Retinal pigment epithelial cell (primary cell): Measurements from ENCODE around the gene NEO1.

Source experiments
- DNase-seq: peaks from one replicate; pipeline ENCODE4 v3.0.0-alpha.2; 2010; ENCODE audit warnings: low read depth
- H3K4me3 ChIP-seq: 2 replicates; pipeline ENCODE4 v1.5.1; 2011; ENCODE audit warnings: mild to moderate bottlenecking, low read length, control low read depth, moderate library complexity
- TF ChIP-seq, protein P1 (sequence below): conservative IDR thresholded peaks from 2 replicates; pipeline ENCODE4 v1.5.1; 2011; ENCODE audit warnings: low read depth, low read length, control low read depth, inconsistent platforms

NEO1 gene

DNA sequence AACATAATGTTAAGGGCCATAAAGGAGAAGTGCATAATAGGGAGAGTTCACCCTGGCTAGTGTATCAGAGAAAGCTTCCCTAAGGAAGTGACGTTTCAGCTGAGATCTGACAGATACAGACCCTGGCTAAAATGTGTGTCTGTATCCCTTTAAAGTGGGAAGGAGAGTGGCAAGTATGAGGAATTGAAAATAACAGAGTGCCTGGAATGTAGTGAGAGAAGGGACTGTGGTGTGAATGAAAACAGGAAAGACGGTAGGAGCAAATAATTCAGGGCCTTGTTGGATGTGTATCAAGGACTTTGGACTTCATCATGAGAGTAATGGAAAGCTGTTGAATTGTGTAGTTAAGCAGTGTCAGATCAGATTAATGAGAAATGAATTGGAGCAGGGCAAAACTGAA, 30.5 kb downstream of the NEO1 start:
- TF ChIP-seq, protein P1, sequence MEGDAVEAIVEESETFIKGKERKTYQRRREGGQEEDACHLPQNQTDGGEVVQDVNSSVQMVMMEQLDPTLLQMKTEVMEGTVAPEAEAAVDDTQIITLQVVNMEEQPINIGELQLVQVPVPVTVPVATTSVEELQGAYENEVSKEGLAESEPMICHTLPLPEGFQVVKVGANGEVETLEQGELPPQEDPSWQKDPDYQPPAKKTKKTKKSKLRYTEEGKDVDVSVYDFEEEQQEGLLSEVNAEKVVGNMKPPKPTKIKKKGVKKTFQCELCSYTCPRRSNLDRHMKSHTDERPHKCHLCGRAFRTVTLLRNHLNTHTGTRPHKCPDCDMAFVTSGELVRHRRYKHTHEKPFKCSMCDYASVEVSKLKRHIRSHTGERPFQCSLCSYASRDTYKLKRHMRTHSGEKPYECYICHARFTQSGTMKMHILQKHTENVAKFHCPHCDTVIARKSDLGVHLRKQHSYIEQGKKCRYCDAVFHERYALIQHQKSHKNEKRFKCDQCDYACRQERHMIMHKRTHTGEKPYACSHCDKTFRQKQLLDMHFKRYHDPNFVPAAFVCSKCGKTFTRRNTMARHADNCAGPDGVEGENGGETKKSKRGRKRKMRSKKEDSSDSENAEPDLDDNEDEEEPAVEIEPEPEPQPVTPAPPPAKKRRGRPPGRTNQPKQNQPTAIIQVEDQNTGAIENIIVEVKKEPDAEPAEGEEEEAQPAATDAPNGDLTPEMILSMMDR = no peak
- H3K4me3 ChIP-seq = no peak overlapping the region
- no peak for DNase-seq

DNA sequence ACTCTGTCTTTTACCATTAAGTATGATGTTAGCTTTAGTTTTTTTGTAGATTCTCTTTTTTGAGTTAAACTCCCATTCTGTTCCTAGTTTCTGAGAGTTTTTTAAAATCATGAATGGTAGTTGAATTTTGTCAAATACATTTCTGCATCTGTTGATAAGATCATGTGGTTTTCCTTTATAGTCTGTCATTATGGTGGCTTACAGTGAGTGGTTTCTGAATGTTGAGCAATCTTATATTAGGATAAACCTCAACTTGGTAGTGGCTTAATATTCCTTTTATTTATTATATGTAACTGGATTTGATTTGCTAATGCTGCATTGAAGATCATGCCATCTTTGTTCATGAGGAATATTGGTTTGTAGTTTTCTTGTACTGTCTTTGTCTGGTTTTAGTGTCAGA, 34.8 kb downstream of the NEO1 start:
- TF ChIP-seq, protein P1 = no peak
- no peak for DNase-seq
- no peak overlapping the region for H3K4me3 ChIP-seq

DNA sequence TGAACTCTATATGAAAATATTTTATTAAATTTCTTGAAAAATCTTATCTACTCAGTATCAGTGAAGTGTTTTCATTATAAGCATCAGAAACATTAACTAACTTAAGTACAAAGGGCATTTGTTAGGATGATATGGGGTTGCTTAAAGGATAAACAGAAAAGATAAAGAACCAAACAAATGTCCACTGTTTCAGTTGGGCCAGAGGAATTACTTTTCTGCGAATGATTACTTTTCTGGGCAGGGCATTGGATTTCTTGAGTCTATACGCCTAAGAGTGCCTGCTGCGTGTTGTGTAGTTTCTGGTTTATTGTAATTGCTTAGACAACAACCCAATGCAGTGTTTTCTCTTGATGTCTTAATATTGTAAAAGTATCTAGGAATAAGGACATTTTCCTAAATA, 52.8 kb downstream of the NEO1 start:
- no peak for DNase-seq
- H3K4me3 ChIP-seq = no peak overlapping the region
- TF ChIP-seq, protein P1 = no peak

DNA sequence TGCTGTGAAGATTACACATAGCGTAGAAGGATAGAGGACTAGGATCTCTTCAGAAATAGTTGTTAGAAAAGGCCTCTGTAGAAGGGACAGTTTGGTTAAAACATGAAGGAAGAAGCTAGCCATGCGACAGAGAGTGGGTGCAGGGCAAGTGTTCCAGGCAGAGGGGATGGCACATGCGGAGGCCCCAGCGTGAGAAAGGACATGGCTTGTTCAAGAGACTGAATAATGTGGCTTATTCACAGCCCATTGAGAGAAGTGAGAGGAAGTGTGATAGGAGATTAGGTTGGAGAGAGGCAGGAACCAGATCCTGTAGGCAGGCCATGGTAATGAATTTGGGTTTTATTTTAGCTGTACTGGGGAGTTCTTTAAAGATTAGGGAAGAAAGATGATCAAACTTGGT, 56.4 kb downstream of the NEO1 start:
- TF ChIP-seq, protein P1 = no peak
- no peak for DNase-seq
- no peak overlapping the region for H3K4me3 ChIP-seq

DNA sequence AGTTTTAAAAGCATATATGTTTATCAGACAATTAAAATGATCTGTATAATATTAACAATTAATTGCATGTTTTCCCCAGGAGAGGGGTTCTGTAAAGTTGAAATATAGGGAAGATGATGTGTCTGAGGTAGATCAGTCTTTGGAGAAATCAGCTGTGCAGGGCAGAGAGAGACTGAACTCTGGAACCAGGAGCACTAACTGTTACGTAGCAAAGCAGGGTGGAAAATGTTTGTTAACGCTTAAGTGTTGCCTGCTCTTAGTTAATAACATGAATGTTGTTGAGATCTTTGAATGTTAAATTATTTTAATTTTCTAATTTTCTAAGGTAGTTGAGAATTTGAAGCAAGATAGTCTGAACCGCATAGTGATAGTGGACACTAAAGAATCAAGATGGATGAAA, 57.5 kb downstream of the NEO1 start:
- TF ChIP-seq, protein P1 = no peak
- no peak overlapping the region for H3K4me3 ChIP-seq
- no peak for DNase-seq

DNA sequence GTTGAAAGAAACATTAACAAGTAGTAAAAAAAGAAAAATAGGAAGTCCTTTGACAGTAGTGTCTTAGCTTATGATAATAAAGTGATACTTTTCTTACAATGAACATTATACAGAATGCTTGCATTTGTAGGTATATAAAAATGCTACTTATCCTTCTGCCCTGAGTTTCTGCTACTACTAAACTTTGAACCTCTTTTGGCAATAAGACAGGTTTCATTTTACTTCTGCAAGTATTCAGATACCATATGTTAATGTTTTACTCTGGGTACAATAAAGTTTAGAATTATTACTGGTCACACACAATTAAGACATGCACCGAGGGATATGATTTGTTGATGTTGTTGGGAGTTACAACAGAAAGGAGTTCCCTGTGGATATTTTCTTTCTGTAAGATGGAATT, 57.9 kb downstream of the NEO1 start:
- TF ChIP-seq, protein P1 = no peak
- no peak for DNase-seq
- H3K4me3 ChIP-seq = no peak overlapping the region

DNA sequence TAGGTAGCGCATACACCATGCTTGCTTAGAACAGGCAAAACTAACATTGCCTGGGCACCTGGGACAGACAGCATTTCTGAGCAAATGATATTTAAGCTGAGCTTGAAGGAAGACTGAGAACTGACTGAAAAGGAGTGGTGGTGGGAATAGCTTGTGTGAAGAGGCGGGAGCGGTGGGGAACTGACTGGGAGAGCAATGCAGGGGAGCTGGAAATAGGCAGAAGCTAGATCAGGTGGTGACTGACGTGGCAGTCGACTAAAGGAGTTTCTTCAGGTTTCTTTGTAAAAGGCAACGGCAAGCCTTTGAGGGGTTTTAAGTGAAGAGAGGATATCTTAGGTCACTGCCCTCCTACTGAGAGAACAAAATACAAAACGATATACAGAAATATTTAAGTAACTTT, 61.8 kb downstream of the NEO1 start:
- TF ChIP-seq, protein P1 = no peak
- no peak overlapping the region for H3K4me3 ChIP-seq
- DNase-seq = no peak
